ENCODE measurements around the gene GSS. TPM values are rescaled to one million over a fixed set of nuclear protein-coding genes. Genes with fewer than 3 reads are reported as not detected.
A peak's percentile ranks its signal among the peaks of the same experiment; 100 is the strongest.

GSS gene
- total RNA-seq, 1 donor from 2014 or later = 50.0 TPM

- DNase-seq (ENCODE audit: low spot score) = no peak
Observed at GRCh38 chr20:34946661-34947060, 8.9 kb downstream of the GSS start.

- peak; percentile 52 for DNase-seq (ENCODE audit: low spot score)
Observed at GRCh38 chr20:34945315-34946077, 10.1 kb downstream of the GSS start.

GRCh38 chr20:34943808-34944567, 11.6 kb downstream of the GSS start:
- no peak for DNase-seq (ENCODE audit: low spot score)

- DNase-seq (ENCODE audit: low spot score) = no peak
Observed at GRCh38 chr20:34942301-34942700, 13.3 kb downstream of the GSS start.

- DNase-seq (ENCODE audit: low spot score) = no peak
Observed at GRCh38 chr20:34941226-34941625, 14.4 kb downstream of the GSS start.

- DNase-seq (ENCODE audit: low spot score) = no peak
Observed at GRCh38 chr20:34940081-34940481, 15.5 kb downstream of the GSS start.

GRCh38 chr20:34938466-34939163, 17.0 kb downstream of the GSS start:
- DNase-seq (ENCODE audit: low spot score) = peak; percentile 71

GRCh38 chr20:34931771-34932170, 23.8 kb downstream of the GSS start:
- no peak for DNase-seq (ENCODE audit: low spot score)

- DNase-seq (ENCODE audit: low spot score) = no peak
Observed at GRCh38 chr20:34928411-34928810, 27.2 kb downstream of the GSS start.

- DNase-seq (ENCODE audit: low spot score) = no peak
Observed at GRCh38 chr20:34927736-34928135, 27.9 kb downstream of the GSS start.

- DNase-seq (ENCODE audit: low spot score) = no peak
Observed at GRCh38 chr20:34926581-34926980, 29.0 kb downstream of the GSS start.

GRCh38 chr20:34925981-34926380, 29.6 kb downstream of the GSS start:
- DNase-seq (ENCODE audit: low spot score) = no peak

GRCh38 chr20:34925341-34925740, 30.3 kb downstream of the GSS start:
- DNase-seq (ENCODE audit: low spot score) = no peak

GRCh38 chr20:34923414-34923813, 32.2 kb downstream of the GSS start:
- no peak for DNase-seq (ENCODE audit: low spot score)

- DNase-seq (ENCODE audit: low spot score) = peak; percentile 74
Observed at GRCh38 chr20:34922654-34923381, 32.8 kb downstream of the GSS start.

GRCh38 chr20:34921436-34921835, 34.2 kb downstream of the GSS start:
- DNase-seq (ENCODE audit: low spot score) = no peak

- DNase-seq (ENCODE audit: low spot score) = no peak
Observed at GRCh38 chr20:34920055-34920454, 35.6 kb downstream of the GSS start.

- DNase-seq (ENCODE audit: low spot score) = no peak
Observed at GRCh38 chr20:34916774-34917354, 38.7 kb downstream of the GSS start.

- no peak for DNase-seq (ENCODE audit: low spot score)
Observed at GRCh38 chr20:34915749-34916455, 39.7 kb downstream of the GSS start.

- DNase-seq (ENCODE audit: low spot score) = no peak
Observed at GRCh38 chr20:34915131-34915530, 40.5 kb downstream of the GSS start.
